ENCODE results near the gene GTPBP3. TPM values are rescaled to one million over a fixed set of nuclear protein-coding genes. Genes with fewer than 3 reads are reported as not detected.

Gene GTPBP3
- total RNA-seq, 2 donors from 2014 or later: 6.0 to 16.8 TPM

DNA sequence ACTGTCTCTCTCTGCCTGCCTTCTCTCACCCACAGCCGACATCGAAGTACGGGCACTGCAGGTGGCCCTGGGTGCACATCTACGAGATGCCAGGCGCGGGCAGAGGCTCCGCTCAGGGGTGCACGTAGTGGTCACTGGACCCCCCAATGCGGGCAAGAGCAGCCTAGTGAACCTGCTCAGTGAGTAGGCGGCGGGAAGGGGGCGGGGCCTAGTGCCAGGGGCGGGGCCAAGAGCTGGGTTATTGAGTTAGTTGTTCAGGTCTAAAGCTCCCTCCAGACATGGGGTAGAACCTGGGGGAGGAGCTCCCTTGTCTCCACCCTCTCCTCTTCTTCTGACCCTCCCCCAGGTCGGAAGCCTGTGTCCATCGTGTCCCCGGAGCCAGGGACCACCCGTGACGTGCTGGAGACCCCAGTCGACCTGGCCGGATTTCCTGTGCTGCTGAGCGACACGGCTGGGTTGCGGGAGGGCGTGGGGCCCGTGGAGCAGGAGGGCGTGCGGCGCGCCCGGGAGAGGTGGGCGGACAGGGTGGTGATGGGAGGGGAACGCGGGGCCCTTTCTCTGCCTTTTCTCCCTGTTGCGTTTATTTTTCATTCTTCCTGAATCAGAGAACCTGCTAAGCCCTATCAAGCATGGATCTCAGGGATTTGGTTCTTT, 1.9 kb downstream of the GTPBP3 start:
- Histone ChIP-seq H3K27me3 (no peaks in the 10 kb centered on the region), H3K9me3 (no peaks in the 10 kb centered on the region), H3K4me1 (peaks cover 0 to 31% of the 10 kb centered on the region in 2 donors), H3K36me3 (no peaks in the 10 kb centered on the region), H3K4me3 (no peak overlapping the region), H3K27ac (no peak overlapping the region)
- no peak for DNase-seq (ENCODE audit: low spot score)
- TF ChIP-seq CTCF (IDR thresholded peaks at IDR 0.05): no peak

DNA sequence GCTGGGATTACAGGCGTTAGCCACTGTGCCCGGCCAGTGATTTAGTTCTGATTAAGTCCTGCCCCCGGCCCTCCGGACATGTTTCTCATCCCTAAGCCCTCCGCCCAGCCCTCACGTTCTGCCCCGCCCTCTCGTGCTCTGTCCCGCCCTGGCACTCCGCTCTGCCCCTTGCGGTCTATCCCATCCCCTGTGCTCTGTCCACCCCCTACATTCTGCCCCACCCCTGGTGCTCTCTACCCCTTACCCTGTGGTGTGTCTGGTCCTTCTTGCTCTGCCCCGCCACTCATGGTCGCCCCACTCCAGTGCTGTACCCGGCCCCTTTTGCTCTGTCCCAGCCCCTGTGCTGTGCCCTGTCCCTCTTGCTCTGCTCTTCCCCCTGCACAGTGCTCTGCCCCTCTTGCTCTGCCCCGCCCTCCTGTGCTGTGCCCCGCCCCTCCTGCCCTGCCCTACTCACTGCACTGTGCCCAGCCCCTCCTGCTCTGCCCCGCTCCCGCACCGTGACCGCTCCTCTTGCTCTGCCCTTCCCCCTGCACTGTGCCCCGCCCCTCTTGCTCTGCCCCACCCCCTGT, 3.0 kb downstream of the GTPBP3 start:
- Histone ChIP-seq H3K9me3 (no peaks in the 10 kb centered on the region), H3K4me1 (peaks cover 0 to 24% of the 10 kb centered on the region in 2 donors), H3K4me3 (no peak overlapping the region), H3K27ac (no peak overlapping the region), H3K36me3 (no peaks in the 10 kb centered on the region), H3K27me3 (no peaks in the 10 kb centered on the region)
- DNase-seq (ENCODE audit: low spot score): no peak
- no peak for TF ChIP-seq CTCF (IDR thresholded peaks at IDR 0.05)

GRCh38 chr19:17340871-17341357, 3.6 kb downstream of the GTPBP3 start:
- no peaks in the 10 kb centered on the region for H3K27me3 ChIP-seq
- TF ChIP-seq CTCF (IDR thresholded peaks at IDR 0.05): no peak
- H3K9me3 ChIP-seq: no peaks in the 10 kb centered on the region
- DNase-seq (ENCODE audit: low spot score): no peak
- no peak overlapping the region for H3K4me3 ChIP-seq
- peaks cover 0 to 19% of the 10 kb centered on the region in 2 donors for H3K4me1 ChIP-seq
- no peak overlapping the region for H3K27ac ChIP-seq
- H3K36me3 ChIP-seq: no peaks in the 10 kb centered on the region

- peaks cover 0 to 18% of the 10 kb centered on the region in 2 donors for H3K4me1 ChIP-seq
- no peaks in the 10 kb centered on the region for H3K27me3 ChIP-seq
- TF ChIP-seq CTCF (IDR thresholded peaks at IDR 0.05): no peak
- no peaks in the 10 kb centered on the region for H3K36me3 ChIP-seq
- H3K27ac ChIP-seq: no peak overlapping the region
- no peaks in the 10 kb centered on the region for H3K9me3 ChIP-seq
- DNase-seq (ENCODE audit: low spot score): no peak
- no peak overlapping the region for H3K4me3 ChIP-seq
These were observed 4.0 kb downstream of the GTPBP3 start for GRCh38 chr19:17341386-17341785.

GRCh38 chr19:17341845-17342244, 4.5 kb downstream of the GTPBP3 start:
- DNase-seq (ENCODE audit: low spot score): no peak
- TF ChIP-seq CTCF (IDR thresholded peaks at IDR 0.05): no peak
- no peaks in the 10 kb centered on the region for H3K27me3 ChIP-seq
- H3K4me1 ChIP-seq: peaks cover 0 to 22% of the 10 kb centered on the region in 2 donors
- no peak overlapping the region for H3K27ac ChIP-seq
- H3K36me3 ChIP-seq: no peaks in the 10 kb centered on the region
- H3K9me3 ChIP-seq: no peaks in the 10 kb centered on the region
- no peak overlapping the region for H3K4me3 ChIP-seq
